BE2C (cell line): ENCODE data around the gene KIF5A.

Experiments used
- DNase-seq: peaks from one replicate; pipeline ENCODE4 v3.0.0-alpha.2; 2020
- H3K27me3 ChIP-seq: fragments of 250-450 bp; sonication (Bioruptor Pico); 2 replicates; pipeline ENCODE4 v1.5.1; 2020; ENCODE audit warnings: mild to moderate bottlenecking
- H3K36me3 ChIP-seq: fragments of 250-450 bp; sonication (Bioruptor Pico); 2 replicates; pipeline ENCODE4 v1.5.1; 2020; ENCODE audit warnings: mild to moderate bottlenecking
- H3K4me1 ChIP-seq: fragments of 250-450 bp; sonication (Bioruptor Pico); 2 replicates; pipeline ENCODE4 v1.5.1; 2020
- H3K4me3 ChIP-seq: 2 replicates; pipeline ENCODE4 v1.5.1; 2011; ENCODE audit warnings: low read depth, low read length
- H3K9me3 ChIP-seq: fragments of 250-450 bp; sonication (Bioruptor Pico); 2 replicates; pipeline ENCODE4 v1.5.1; 2020
- TF ChIP-seq, protein P1 (sequence below): IDR thresholded peaks from 2 replicates; pipeline ENCODE4 v1.5.1; 2012; ENCODE audit warnings: mild to moderate bottlenecking, low read depth, low read length

The KIF5A gene

GRCh38 chr12:57579011-57579410 is 29.2 kb downstream of the KIF5A start:
- DNase-seq = no peak
- Histone ChIP-seq H3K4me1 (no peaks in the 10 kb centered on the region), H3K9me3 (no peaks in the 10 kb centered on the region), H3K4me3 (no peak overlapping the region), H3K36me3 (peaks cover 13% of the 10 kb centered on the region), H3K27me3 (no peaks in the 10 kb centered on the region)
- TF ChIP-seq, protein P1, sequence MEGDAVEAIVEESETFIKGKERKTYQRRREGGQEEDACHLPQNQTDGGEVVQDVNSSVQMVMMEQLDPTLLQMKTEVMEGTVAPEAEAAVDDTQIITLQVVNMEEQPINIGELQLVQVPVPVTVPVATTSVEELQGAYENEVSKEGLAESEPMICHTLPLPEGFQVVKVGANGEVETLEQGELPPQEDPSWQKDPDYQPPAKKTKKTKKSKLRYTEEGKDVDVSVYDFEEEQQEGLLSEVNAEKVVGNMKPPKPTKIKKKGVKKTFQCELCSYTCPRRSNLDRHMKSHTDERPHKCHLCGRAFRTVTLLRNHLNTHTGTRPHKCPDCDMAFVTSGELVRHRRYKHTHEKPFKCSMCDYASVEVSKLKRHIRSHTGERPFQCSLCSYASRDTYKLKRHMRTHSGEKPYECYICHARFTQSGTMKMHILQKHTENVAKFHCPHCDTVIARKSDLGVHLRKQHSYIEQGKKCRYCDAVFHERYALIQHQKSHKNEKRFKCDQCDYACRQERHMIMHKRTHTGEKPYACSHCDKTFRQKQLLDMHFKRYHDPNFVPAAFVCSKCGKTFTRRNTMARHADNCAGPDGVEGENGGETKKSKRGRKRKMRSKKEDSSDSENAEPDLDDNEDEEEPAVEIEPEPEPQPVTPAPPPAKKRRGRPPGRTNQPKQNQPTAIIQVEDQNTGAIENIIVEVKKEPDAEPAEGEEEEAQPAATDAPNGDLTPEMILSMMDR = no peak

DNA sequence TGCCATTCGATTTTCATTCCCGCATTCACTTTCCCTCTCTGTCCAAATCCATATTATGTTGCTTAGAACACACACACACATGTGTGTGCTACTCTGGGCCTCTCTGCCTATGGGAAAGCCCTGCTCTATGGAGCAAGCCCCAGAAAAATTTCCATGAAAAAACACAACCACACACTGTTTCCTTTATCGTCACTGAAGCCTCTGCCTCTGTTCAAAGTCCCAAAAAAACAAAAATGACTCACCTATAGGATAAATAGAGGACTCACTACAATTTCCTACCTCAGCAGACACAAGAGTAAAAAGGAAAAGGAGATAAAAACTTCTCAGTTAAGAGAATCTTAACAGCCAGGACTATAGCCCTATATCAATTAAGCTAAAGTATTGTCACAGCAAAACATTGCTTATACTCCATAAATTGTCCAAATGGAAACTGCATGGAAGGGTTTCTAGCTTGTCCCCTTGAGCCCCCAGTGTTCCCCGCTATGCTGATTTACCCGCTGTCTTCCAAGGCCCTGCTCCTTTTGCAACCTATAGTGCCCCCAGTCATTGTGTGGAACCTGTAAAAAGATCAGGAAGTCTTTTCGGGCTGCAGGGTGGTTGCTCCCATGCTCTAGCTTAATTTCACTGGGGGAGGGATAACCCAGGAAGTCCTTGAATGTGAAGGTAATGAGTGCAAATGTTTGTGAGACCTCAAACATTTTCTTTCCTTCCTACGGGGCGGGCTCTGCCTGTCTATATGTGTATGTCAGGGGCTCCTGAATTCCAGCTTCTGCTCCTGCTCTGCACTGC is 30.0 kb downstream of the KIF5A start:
- no peaks in the 10 kb centered on the region for H3K9me3 ChIP-seq
- peaks cover 13% of the 10 kb centered on the region for H3K36me3 ChIP-seq
- no peaks in the 10 kb centered on the region for H3K4me1 ChIP-seq
- TF ChIP-seq, protein P1 = no peak
- H3K27me3 ChIP-seq = no peaks in the 10 kb centered on the region
- no peak overlapping the region for H3K4me3 ChIP-seq
- DNase-seq = no peak

- Histone ChIP-seq H3K4me3 (no peak overlapping the region), H3K9me3 (no peaks in the 10 kb centered on the region), H3K27me3 (no peaks in the 10 kb centered on the region), H3K36me3 (peaks cover 13% of the 10 kb centered on the region), H3K4me1 (no peaks in the 10 kb centered on the region)
- peak; percentile 34 for DNase-seq
- TF ChIP-seq, protein P1 = no peak
Measured at GRCh38 chr12:57580466-57580795, 30.6 kb downstream of the KIF5A start.

DNA sequence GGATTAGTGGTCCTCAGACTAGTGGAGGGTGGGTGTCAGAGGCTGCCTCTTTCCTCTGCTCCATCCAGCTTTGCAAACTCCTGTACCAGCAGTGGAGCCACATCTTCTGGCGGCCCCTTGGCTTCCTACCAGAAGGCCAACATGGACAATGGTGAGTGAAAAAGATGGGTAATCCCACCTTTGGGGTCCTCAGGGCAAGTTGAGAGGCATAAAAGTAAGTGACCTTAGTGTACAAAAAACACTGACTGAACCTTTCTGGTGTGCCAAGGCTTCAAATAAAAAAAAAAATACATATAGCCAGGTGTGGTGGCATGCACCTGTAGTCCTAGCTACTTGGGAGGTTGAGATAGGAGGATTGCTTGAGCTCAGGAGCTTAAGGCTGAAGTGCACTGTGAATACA is 32.0 kb downstream of the KIF5A start:
- Histone ChIP-seq H3K4me3 (no peak overlapping the region), H3K27me3 (no peaks in the 10 kb centered on the region), H3K9me3 (no peaks in the 10 kb centered on the region), H3K4me1 (no peaks in the 10 kb centered on the region), H3K36me3 (peaks cover 13% of the 10 kb centered on the region)
- no peak for DNase-seq
- TF ChIP-seq, protein P1 = no peak

DNA sequence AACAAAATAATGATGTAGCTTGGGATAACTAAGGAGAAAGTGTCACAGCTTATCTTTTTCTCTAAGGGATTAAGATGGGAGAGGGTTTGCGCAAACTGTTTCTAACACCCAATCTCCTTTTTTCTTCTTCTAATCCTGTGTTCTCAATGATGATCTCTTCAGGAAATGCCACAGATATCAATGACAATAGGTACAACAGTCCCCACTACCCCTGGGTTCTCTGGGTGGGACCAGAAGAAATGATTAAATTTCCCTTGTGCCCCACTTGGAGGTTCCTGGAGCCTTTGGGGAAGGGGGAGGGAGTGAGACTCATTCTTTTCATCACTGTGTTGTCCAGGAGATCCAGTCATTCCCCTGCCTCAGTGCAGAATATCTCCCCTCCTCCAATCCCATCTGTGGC is 32.6 kb downstream of the KIF5A start:
- no peak for DNase-seq
- no peaks in the 10 kb centered on the region for H3K27me3 ChIP-seq
- no peaks in the 10 kb centered on the region for H3K9me3 ChIP-seq
- H3K36me3 ChIP-seq = peaks cover 13% of the 10 kb centered on the region
- TF ChIP-seq, protein P1 = no peak
- no peak overlapping the region for H3K4me3 ChIP-seq
- no peaks in the 10 kb centered on the region for H3K4me1 ChIP-seq

DNA sequence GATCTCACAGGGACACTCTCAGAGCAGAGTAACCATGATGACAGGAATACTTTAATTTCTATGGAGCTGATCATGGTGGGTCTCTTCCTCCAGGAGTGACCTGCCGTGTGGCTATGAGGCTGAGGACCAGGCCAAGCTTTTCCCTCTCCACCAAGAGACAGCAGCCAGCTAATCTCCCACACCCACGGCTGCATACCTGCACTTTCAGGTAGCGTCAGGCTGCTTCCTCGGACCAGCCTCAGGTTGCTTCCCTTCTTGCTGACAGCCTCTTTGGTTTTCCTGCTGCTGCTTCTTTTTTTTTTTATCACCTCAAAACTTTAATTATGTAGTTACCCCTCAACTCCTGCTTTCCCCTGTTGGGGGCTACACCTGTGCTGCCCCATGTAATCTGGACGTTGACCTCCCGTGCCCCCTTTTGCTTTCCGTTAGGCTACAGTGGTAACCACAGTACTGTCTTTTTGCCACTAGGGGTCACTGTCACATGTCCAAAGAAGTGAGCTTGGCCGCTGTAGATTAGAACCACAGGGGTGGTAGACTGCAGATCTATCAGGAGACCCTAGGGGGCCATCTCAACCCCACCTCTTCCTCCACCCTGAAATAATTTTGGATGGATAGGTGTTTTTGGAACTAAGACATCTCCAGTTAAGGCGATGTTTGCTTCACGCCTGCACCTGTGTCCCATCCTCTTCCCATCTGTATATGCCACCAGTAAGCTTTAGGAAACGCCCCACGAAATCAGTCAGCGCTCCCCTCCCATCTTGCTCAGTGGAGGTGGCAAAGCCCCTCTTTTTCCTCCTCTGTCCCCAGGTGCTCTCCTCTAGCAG is 33.4 kb downstream of the KIF5A start:
- peaks cover 6% of the 10 kb centered on the region for H3K36me3 ChIP-seq
- H3K9me3 ChIP-seq = no peaks in the 10 kb centered on the region
- TF ChIP-seq, protein P1 = peak; percentile 99
- H3K27me3 ChIP-seq = no peaks in the 10 kb centered on the region
- peak; percentile 82 for DNase-seq
- no peaks in the 10 kb centered on the region for H3K4me1 ChIP-seq
- H3K4me3 ChIP-seq = no peak overlapping the region
